Activated CD8-positive, alpha-beta T cell treated with anti-CD3 and anti-CD28 coated beads for 36 hours (primary cell): ENCODE measurements around the gene INPP5F. TPM values are rescaled to one million over a fixed set of nuclear protein-coding genes. Genes with fewer than 3 reads are reported as not detected.
A peak's percentile ranks its signal among the peaks of the same experiment; 100 is the strongest.
"Not testable (repeated sequence)": the region's sequence is repeated elsewhere in the genome, so short reads cannot be mapped to it uniquely, and the experiment has no call there.

Source experiments
- ATAC-seq: fragments of 200-7000 bp; cut with Tn5 transposase; one replicate; pipeline ENCODE4 v1.10.0; 2021; ENCODE audit warnings: mild to moderate bottlenecking, moderate library complexity
- CTCF ChIA-PET: fragments of 350-600 bp; sonication (Branson Sonifier 250); formaldehyde crosslinking; loops from one replicate; lab custom pipeline; 2021; ENCODE audit warnings: antibody characterized with exemption; lab: Charles Lee
- POLR2A ChIA-PET: fragments of 350-600 bp; sonication (Branson Sonifier 250); formaldehyde crosslinking; loops from one replicate; lab custom pipeline; 2021; ENCODE audit warnings: antibody characterized with exemption; lab: Charles Lee
- DNase-seq: peaks from one replicate; pipeline ENCODE4 v3.0.0-alpha.2; 2020
- H3K27ac Mint-ChIP-seq: one replicate; pipeline ENCODE4 v1.8.0; 2021; ENCODE audit warnings: mild to moderate bottlenecking, mixed read lengths
- H3K27me3 Mint-ChIP-seq: one replicate; pipeline ENCODE4 v1.8.0; 2021; ENCODE audit warnings: mixed read lengths
- H3K36me3 Mint-ChIP-seq: one replicate; pipeline ENCODE4 v1.8.0; 2021; ENCODE audit warnings: low read depth, mixed read lengths
- H3K4me1 Mint-ChIP-seq: one replicate; pipeline ENCODE4 v1.8.0; 2021; ENCODE audit warnings: low read depth, mixed read lengths
- H3K4me3 Mint-ChIP-seq: one replicate; pipeline ENCODE4 v1.8.0; 2021; ENCODE audit warnings: mild to moderate bottlenecking, moderate library complexity, mixed read lengths
- H3K9me3 Mint-ChIP-seq: one replicate; pipeline ENCODE4 v1.8.0; 2021; ENCODE audit warnings: mixed read lengths
- CTCF ChIP-seq: fragments of 200-600 bp; IDR thresholded peaks from one replicate; pipeline ENCODE4 v1.8.0; 2022; ENCODE audit warnings: antibody characterized with exemption, mild to moderate bottlenecking
- intact Hi-C: fragments of 100-400 bp; cut with micrococcal nuclease; formaldehyde crosslinking; loops from one replicate; pipeline ENCODE4 v1.10.0; 2022
- total RNA-seq, 2 experiments: library from RNA; stranded (reverse); gene quantifications; one replicate each; pipeline ENCODE4 v1.2.3, GENCODE V29; 2021

Gene INPP5F
- total RNA-seq, 2 experiments from 2014 or later = 10.7 TPM

- Mint-ChIP-seq H3K36me3 (peaks cover 42% of the 10 kb centered on the region), H3K27ac (peak overlapping the region; percentile 97), H3K27me3 (no peaks in the 10 kb centered on the region), H3K4me1 (peaks cover 71% of the 10 kb centered on the region), H3K9me3 (peaks cover 38% of the 10 kb centered on the region), H3K4me3 (peak overlapping the region; percentile 34)
- peak; percentile 46 for DNase-seq
- ChIA-PET CTCF (interaction anchor here (0.7 to 6.9 kb wide), 7 partner anchors 14 to 156 kb away, joined by 3 to 58 read pairs (median 3); partner anchors contain the start of gene INPP5F), POLR2A (interaction anchor here (1.0 to 5.9 kb wide), 3 partner anchors 17 to 186 kb away, joined by 3 to 33 read pairs (median 8); partner anchors contain the start of gene INPP5F)
- intact Hi-C loops = no loop called here
- ATAC-seq = peak; percentile 41
- TF ChIP-seq CTCF = no peak
Observed at GRCh38 chr10:119703903-119704508, 21.8 kb upstream of the INPP5F start.

GRCh38 chr10:119705434-119705831, 20.4 kb upstream of the INPP5F start:
- Mint-ChIP-seq H3K36me3 (peaks cover 47% of the 10 kb centered on the region), H3K9me3 (peaks cover 45% of the 10 kb centered on the region)

DNA sequence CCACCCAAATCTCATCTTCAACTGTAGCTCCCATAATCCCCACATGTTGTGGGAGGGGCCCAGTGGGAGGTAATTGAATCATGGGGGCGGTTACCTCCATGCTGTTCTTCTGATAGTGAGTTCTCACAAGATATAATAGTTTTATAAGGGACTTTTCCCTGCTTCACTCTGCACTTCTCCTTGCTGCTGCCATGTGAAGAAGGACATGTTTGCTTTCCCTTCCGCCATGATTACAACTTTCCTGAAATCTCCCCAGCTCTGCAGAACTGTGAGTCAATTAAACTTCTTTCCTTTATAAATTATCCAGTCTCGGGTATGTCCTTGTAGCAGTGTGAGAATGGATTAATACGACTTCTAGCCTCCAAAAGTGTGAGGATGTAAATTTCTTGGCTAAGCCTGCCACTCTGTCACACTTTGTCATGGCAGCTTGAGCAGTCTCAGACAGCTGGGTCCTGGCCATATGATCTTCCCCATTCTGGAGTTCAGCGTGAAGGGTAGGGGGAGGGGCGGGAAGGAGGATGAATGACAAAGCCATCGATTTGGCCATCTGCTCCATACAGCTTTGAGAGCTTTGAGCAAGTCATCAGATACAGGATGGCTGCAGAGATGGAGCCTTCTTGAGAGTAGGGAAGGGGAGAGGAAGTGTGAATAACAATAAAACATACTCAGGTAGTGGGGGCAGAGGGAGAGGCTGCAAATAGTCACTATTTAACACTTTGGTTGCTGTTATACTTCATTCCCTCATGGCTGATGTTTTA, 19.1 kb upstream of the INPP5F start:
- H3K9me3 Mint-ChIP-seq = peaks cover 56% of the 10 kb centered on the region
- POLR2A ChIA-PET = interaction anchor here (0.7 to 5.9 kb wide), 3 partner anchors 9 to 40 kb away, joined by 3 to 33 read pairs (median 6); partner anchors contain the start of gene INPP5F

More at GRCh38 chr10:119705434-119705831, 20.4 kb upstream of the INPP5F start:
- ChIA-PET CTCF (interaction anchor here (1.5 to 6.9 kb wide), 3 partner anchors 18 to 46 kb away, joined by 5 to 58 read pairs (median 7); partner anchors contain the start of gene INPP5F), POLR2A (interaction anchor here (0.6 to 5.9 kb wide), 6 partner anchors 9 to 169 kb away, joined by 4 to 33 read pairs (median 6); partner anchors contain the start of genes INPP5F and MCMBP)
- ATAC-seq (peak; percentile 53), DNase-seq (peak; percentile 26)
- Mint-ChIP-seq H3K27me3 (no peaks in the 10 kb centered on the region), H3K4me1 (peaks cover 78% of the 10 kb centered on the region), H3K4me3 (peak overlapping the region; percentile 43), H3K27ac (peak overlapping the region; percentile 97)
- no peak for TF ChIP-seq CTCF
- intact Hi-C loops = no loop called here

DNA sequence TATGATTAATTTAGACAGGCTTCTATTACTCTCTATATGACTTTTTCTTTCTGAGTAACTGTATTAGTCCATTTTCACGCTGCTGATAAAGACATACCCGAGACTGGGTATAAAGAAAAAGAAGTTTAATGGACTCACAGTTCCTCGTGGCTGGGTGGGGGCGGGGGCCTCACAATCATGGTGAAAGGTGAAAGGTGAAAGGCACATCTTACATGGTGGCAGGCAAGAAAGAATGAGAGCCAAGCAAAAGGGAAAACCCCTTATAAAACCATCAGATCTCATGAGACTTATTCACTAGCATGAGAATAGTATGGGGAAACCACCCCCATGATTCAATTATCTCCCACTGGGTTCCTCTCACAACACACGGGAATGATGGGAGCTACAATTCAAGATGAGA, 18.5 kb upstream of the INPP5F start:
- not testable (repeated sequence) for H3K4me3 Mint-ChIP-seq, H3K27me3 Mint-ChIP-seq
- CTCF ChIA-PET = interaction anchor here (6.9 kb wide), 1 partner anchor 20 kb away, joined by 58 read pairs; no protein-coding TSS in a partner anchor
- H3K36me3 Mint-ChIP-seq = peaks cover 54% of the 10 kb centered on the region
- intact Hi-C loops = loop anchor here (2.0 kb wide), 1 partner anchor 21 kb away; no protein-coding TSS in a partner anchor
- H3K27ac Mint-ChIP-seq = peak overlapping the region; percentile 97
- peaks cover 56% of the 10 kb centered on the region for H3K9me3 Mint-ChIP-seq
- peaks cover 70% of the 10 kb centered on the region for H3K4me1 Mint-ChIP-seq
- peak; percentile 68 for DNase-seq
- POLR2A ChIA-PET = interaction anchor here (5.9 kb wide), 1 partner anchor 18 kb away, joined by 33 read pairs; the partner anchor contains the start of gene INPP5F
- peak; percentile 11 for ATAC-seq

More for the DNA sequence above, 19.1 kb upstream of the INPP5F start:
- ATAC-seq = no peak
- TF ChIP-seq CTCF = no peak
- no peak overlapping the region for H3K4me3 Mint-ChIP-seq
- no peak for DNase-seq
- H3K4me1 Mint-ChIP-seq = peaks cover 76% of the 10 kb centered on the region
- CTCF ChIA-PET = interaction anchor here (6.9 kb wide), 1 partner anchor 20 kb away, joined by 58 read pairs; no protein-coding TSS in a partner anchor
- no peaks in the 10 kb centered on the region for H3K27me3 Mint-ChIP-seq
- peak overlapping the region; percentile 97 for H3K27ac Mint-ChIP-seq
- intact Hi-C loops = loop anchor here (2.0 kb wide), 1 partner anchor 20 kb away; no protein-coding TSS in a partner anchor
- peaks cover 52% of the 10 kb centered on the region for H3K36me3 Mint-ChIP-seq

DNA sequence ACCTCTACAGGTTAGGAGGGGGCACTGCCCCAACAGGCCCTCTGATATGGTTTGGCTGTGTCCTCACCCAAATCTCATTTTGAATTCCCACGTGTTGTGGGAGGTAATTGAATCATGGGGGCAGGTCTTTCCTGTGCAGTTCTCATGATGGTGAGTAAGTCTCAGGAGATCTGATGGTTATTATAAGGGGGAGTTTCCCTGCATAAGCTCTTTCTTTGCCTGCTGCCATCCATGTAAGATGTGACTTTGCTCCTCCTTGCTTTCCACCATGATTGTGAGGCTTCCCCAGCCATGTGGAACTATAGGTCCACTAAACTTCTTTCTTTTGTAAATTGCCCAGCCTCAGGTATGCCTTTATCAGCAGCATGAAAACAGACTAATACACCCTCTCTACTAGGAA, 14.9 kb upstream of the INPP5F start:
- H3K4me3 Mint-ChIP-seq, DNase-seq, intact Hi-C loops, POLR2A ChIA-PET, H3K27ac Mint-ChIP-seq, ATAC-seq, H3K27me3 Mint-ChIP-seq: not testable (repeated sequence)
- H3K36me3 Mint-ChIP-seq = peaks cover 33% of the 10 kb centered on the region
- CTCF ChIA-PET = interaction anchor here (0.8 to 1.5 kb wide), 3 partner anchors 23 to 149 kb away, joined by 3 read pairs; no protein-coding TSS in a partner anchor
- peaks cover 37% of the 10 kb centered on the region for H3K9me3 Mint-ChIP-seq
- peaks cover 45% of the 10 kb centered on the region for H3K4me1 Mint-ChIP-seq
